Stomach (tissue), 4 donors: ENCODE measurements around the gene GMDS.

Experiments
- EP300 ChIP-seq: sonication (generic); formaldehyde crosslinking; IDR thresholded peaks from one replicate; pipeline ENCODE4 v1.6.1; 2017; ENCODE audit warnings: antibody characterized with exemption
- POLR2A ChIP-seq, 4 donors: fragments of 450-650 bp; IDR thresholded peaks; one replicate each; pipeline ENCODE4 v1.6.1; 2016; ENCODE audit warnings: antibody characterized with exemption in 4 of 4, control low read depth in 2 of 4, mild to moderate bottlenecking in 1 of 4, moderate library complexity in 1 of 4
- POLR2AphosphoS5 ChIP-seq, 3 donors: sonication (generic); formaldehyde crosslinking; IDR thresholded peaks; one replicate each; pipeline ENCODE4 v1.6.1; 2016; ENCODE audit warnings: antibody characterized with exemption in 3 of 3
- TF ChIP-seq, protein P1 (sequence below), 7 experiments: fragments of 450-650 bp in 4 of 7; fragments of 200-600 bp in 3 of 7; sonication (generic) in 3 of 7; IDR thresholded peaks; one replicate each; pipeline ENCODE4 v1.5.1; 2016 to 2019; ENCODE audit warnings: antibody characterized with exemption in 7 of 7, control low read depth in 2 of 7, mild to moderate bottlenecking in 1 of 7

DNA sequence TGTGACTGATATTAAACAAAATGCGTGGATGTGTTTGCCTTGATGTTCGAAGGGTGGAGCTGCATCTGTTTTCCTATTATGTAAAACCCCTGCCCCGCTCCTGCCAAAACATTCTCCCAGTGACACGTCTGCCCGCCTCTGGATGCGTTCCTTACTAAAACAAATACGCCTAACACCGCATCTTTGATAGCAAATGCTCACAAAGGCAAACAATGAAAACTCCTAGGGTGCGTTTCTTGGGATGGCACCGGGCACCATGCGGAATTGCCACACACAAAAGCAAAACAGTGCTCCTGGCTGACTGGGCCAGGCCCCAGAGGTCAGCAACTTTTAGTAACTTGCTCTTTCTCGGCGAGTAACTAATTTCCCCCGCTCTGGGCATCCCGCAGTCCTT is 644.6 kb downstream of the GMDS start:
- TF ChIP-seq, protein P1, sequence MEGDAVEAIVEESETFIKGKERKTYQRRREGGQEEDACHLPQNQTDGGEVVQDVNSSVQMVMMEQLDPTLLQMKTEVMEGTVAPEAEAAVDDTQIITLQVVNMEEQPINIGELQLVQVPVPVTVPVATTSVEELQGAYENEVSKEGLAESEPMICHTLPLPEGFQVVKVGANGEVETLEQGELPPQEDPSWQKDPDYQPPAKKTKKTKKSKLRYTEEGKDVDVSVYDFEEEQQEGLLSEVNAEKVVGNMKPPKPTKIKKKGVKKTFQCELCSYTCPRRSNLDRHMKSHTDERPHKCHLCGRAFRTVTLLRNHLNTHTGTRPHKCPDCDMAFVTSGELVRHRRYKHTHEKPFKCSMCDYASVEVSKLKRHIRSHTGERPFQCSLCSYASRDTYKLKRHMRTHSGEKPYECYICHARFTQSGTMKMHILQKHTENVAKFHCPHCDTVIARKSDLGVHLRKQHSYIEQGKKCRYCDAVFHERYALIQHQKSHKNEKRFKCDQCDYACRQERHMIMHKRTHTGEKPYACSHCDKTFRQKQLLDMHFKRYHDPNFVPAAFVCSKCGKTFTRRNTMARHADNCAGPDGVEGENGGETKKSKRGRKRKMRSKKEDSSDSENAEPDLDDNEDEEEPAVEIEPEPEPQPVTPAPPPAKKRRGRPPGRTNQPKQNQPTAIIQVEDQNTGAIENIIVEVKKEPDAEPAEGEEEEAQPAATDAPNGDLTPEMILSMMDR (IDR thresholded peaks at IDR 0.05), result no peak
- TF ChIP-seq POLR2AphosphoS5 (IDR thresholded peaks at IDR 0.05) (no peak), POLR2A (IDR thresholded peaks at IDR 0.05) (no peak), EP300 (no peak)
